CD14-positive monocyte (primary cell): ENCODE data around the gene ATP6V0A4. TPM values are rescaled to one million over a fixed set of nuclear protein-coding genes. Genes with fewer than 3 reads are reported as not detected.

Experiments used
- DNase-seq, 3 donors: peaks; one replicate each; pipeline ENCODE4 v3.0.0-alpha.2; 2011 to 2022
- H2AFZ ChIP-seq: 2 replicates; pipeline ENCODE4 v1.6.0; 2012; ENCODE audit warnings: mild to moderate bottlenecking, low read depth, low read length, inconsistent platforms; ENCODE audit not compliant: insufficient read depth, poor library complexity, severe bottlenecking
- H3K27ac ChIP-seq, 2 donors: 1 replicate in 1 of 2; 2 replicates in 1 of 2; pipeline ENCODE4 v1.5.1; 2012 to 2013; ENCODE audit warnings: low read length in 2 of 2, control low read depth in 1 of 2, inconsistent platforms in 1 of 2, low read depth in 1 of 2, mild to moderate bottlenecking in 1 of 2
- H3K27me3 ChIP-seq, 2 donors: one replicate each; pipeline versions ENCODE4 v1.6.0 to v1.6.1; 2011 to 2013; ENCODE audit warnings: low read length in 2 of 2; ENCODE audit not compliant: control insufficient read depth in 2 of 2, insufficient read depth in 2 of 2
- H3K36me3 ChIP-seq, 2 donors: replicated peaks in 1 of 2; 1 replicate in 1 of 2; 2 replicates in 1 of 2; pipeline versions ENCODE4 v1.5.1 to v1.6.1; 2012 to 2013; ENCODE audit warnings: low read length in 2 of 2, control low read depth in 1 of 2, inconsistent platforms in 1 of 2, mild to moderate bottlenecking in 1 of 2; ENCODE audit not compliant: insufficient read depth in 2 of 2, control insufficient read depth in 1 of 2
- H3K4me1 ChIP-seq, 2 donors: 1 replicate in 1 of 2; 2 replicates in 1 of 2; pipeline versions ENCODE4 v1.5.1 to v1.6.1; 2012 to 2013; ENCODE audit warnings: low read length in 2 of 2, control low read depth in 1 of 2, inconsistent platforms in 1 of 2, mild to moderate bottlenecking in 1 of 2, moderate library complexity in 1 of 2; ENCODE audit not compliant: insufficient read depth in 2 of 2, control insufficient read depth in 1 of 2
- H3K4me2 ChIP-seq: replicated peaks from 2 replicates; pipeline ENCODE3; 2012; ENCODE audit warnings: low read length, moderate library complexity, mild to moderate bottlenecking; ENCODE audit not compliant: poor library complexity, severe bottlenecking; ENCODE audit errors: extremely low read depth
- H3K4me3 ChIP-seq, 3 experiments: fragments of 200-600 bp in 1 of 3; sonication (generic) in 1 of 3; replicated peaks in 1 of 3; 1 replicate in 2 of 3; 2 replicates in 1 of 3; pipeline ENCODE4 v1.5.1; 2011 to 2013; ENCODE audit warnings: low read length in 3 of 3, mild to moderate bottlenecking in 3 of 3, control low read depth in 2 of 3, low read depth in 2 of 3, inconsistent platforms in 1 of 3, moderate library complexity in 1 of 3
- H3K79me2 ChIP-seq: 2 replicates; pipeline ENCODE4 v1.6.0; 2012; ENCODE audit warnings: mild to moderate bottlenecking, control low read depth, inconsistent platforms, low read length, moderate library complexity; ENCODE audit not compliant: insufficient read depth
- H3K9ac ChIP-seq: 2 replicates; pipeline ENCODE4 v1.6.0; 2017; ENCODE audit warnings: low read length, mild to moderate bottlenecking; ENCODE audit not compliant: insufficient read depth, poor library complexity, severe bottlenecking
- H3K9me3 ChIP-seq, 2 donors: replicated peaks in 1 of 2; 1 replicate in 1 of 2; 2 replicates in 1 of 2; pipeline versions ENCODE4 v1.5.1 to v1.6.1; 2012 to 2013; ENCODE audit warnings: low read length in 2 of 2, control low read depth in 1 of 2; ENCODE audit not compliant: control insufficient read depth in 1 of 2, insufficient read depth in 1 of 2
- H4K20me1 ChIP-seq: 2 replicates; pipeline ENCODE4 v1.6.0; 2012; ENCODE audit warnings: mild to moderate bottlenecking, low read length, control low read depth, moderate library complexity; ENCODE audit not compliant: insufficient read depth
- H3K27ac Mint-ChIP-seq, 7 donors: one replicate each; pipeline ENCODE4 v1.8.0; 2020; ENCODE audit warnings: mild to moderate bottlenecking in 7 of 7, mixed read lengths in 7 of 7, moderate library complexity in 6 of 7, inconsistent platforms in 2 of 7
- H3K27me3 Mint-ChIP-seq, 3 donors: one replicate each; pipeline ENCODE4 v1.8.0; 2021 to 2022; ENCODE audit warnings: low read depth in 3 of 3, mild to moderate bottlenecking in 3 of 3, mixed read lengths in 3 of 3, moderate library complexity in 3 of 3, inconsistent platforms in 1 of 3
- H3K36me3 Mint-ChIP-seq, 2 donors: one replicate each; pipeline ENCODE4 v1.8.0; 2020; ENCODE audit warnings: mixed read lengths in 2 of 2, inconsistent platforms in 1 of 2, mild to moderate bottlenecking in 1 of 2
- H3K4me1 Mint-ChIP-seq: one replicate; pipeline ENCODE4 v1.8.0; 2020; ENCODE audit warnings: mild to moderate bottlenecking, mixed read lengths
- H3K4me3 Mint-ChIP-seq, 2 donors: one replicate each; pipeline ENCODE4 v1.8.0; 2020; ENCODE audit warnings: mild to moderate bottlenecking in 2 of 2, mixed read lengths in 2 of 2, moderate library complexity in 1 of 2
- H3K9me3 Mint-ChIP-seq, 7 donors: one replicate each; pipeline ENCODE4 v1.8.0; 2020 to 2022; ENCODE audit warnings: mixed read lengths in 7 of 7, mild to moderate bottlenecking in 6 of 7, moderate library complexity in 6 of 7, inconsistent platforms in 2 of 7
- WGBS: methylation state at CpG from one replicate; pipeline ENCODE4 v1.1.5; 2013; ENCODE audit warnings: missing lambda C conversion rate; ENCODE audit not compliant: insufficient coverage; 5-methylcytosine and 5-hydroxymethylcytosine counted together
- intact Hi-C, 2 donors: fragments of 100-400 bp; cut with micrococcal nuclease; formaldehyde crosslinking; loops; one replicate each; pipeline versions ENCODE4 v1.15.0 to v1.15.1; 2023
- polyA minus RNA-seq: library from RNA; depleted of rRNA, polyadenylated mRNA; stranded (reverse); fragments of >200 nt; gene quantifications from 2 replicates; pipeline ENCODE4 v1.2.3, GENCODE V29; 2012
- polyA plus RNA-seq, 3 donors: library from polyadenylated mRNA; depleted of rRNA in 1 of 3; unstranded in 2 of 3; stranded (reverse) in 1 of 3; fragments of 300-500 nt in 2 of 3; fragments of >200 nt in 1 of 3; fragmentation: Illumina TruSeq in 2 of 3; gene quantifications; 1 replicate in 2 of 3; 2 replicates in 1 of 3; pipeline ENCODE4 v1.2.3, GENCODE V29; 2012 to 2021
- total RNA-seq, 12 experiments: library from RNA in 1 of 12; stranded (reverse) in 1 of 12; fragments of 120-200 nt in 1 of 12; gene quantifications; one replicate each; pipeline ENCODE4 v1.2.4 and lab custom pipeline; 2013 to 2026; ENCODE audit warnings: mixed read lengths in 6 of 12, inconsistent platforms in 1 of 12
- TF ChIP-seq, protein P1 (sequence below): fragments of 200-600 bp; IDR thresholded peaks from one replicate; pipeline ENCODE4 v1.8.0; 2022; ENCODE audit warnings: antibody characterized with exemption, mild to moderate bottlenecking

Gene ATP6V0A4
- not detected for total RNA-seq (2013)
- polyA plus RNA-seq (not detected), polyA minus RNA-seq (not detected in 2 replicates), total RNA-seq (lab: John Stamatoyannopoulos, UW) (0 to 2.7 (median 0.28) reads per million in 11 experiments)

DNA sequence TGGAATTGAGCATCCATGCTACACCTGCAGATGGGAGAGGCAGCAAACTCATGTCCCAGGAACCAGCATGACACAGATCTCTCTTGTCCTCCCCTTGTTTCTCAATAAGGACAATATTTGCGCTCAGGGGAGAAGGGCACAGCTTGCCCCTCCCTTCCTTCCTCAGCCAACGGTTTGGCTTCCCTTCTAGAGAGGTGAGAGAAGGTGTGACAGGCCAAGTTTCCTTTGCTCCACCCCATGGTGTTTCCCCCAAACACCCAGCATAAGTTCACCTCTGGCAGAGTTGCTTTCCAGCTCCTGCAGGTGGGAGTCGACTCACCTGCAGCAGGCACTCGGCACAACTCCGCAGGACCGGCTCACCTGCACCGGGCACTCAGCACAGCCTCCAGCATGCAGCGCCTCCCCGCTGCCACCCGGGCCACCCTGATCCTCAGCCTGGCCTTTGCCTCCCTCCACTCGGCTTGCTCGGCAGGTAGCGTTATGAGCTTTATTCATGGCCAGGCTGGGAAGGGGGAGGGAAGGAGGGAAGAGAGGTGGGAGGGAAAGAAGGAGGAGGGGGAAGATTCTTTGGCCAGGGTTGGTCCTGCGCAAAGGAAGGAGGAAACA, at the start of gene ATP6V0A4, which contains the start of gene TMEM213:
TSS of gene ATP6V0A4 (minus strand) at position 482 of the 606 bp plus-strand sequence. CDS start 26,949 bp downstream, outside the sequence.
TSS of gene TMEM213 (plus strand) at position 280 of the 606 bp plus-strand sequence. CDS start at position 391, 111 bp downstream.
- no peak within 1 kb of the TSS for H3K9ac ChIP-seq
- H3K27me3 ChIP-seq, result no peaks in the 10 kb centered on the region

DNA sequence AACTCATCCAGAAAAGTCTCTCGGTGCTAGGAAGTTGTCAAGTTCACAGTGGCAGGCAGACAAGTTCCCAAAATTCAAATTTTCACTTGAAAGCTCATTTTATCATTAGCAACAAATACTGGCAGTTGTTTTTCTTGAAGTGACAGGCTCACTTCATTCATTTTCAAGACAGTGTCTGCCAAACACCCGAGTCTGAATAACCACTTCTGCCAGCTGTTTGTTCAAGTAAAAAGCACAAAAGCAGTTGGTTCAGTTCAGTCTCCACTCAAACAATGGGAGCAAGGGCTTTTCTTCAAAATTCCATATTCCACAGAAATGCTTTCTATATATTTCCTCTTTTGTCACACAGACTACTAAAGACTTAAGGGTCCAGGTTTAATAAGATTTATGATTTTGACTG, 47.7 kb upstream of the ATP6V0A4 start:
- Histone ChIP-seq H4K20me1 (no peaks in the 10 kb centered on the region), H3K36me3 (no peaks in the 10 kb centered on the region), H3K9me3 (no peaks in the 10 kb centered on the region), H2AFZ (no peak overlapping the region), H3K4me2 (no peak overlapping the region), H3K9ac (no peak overlapping the region), H3K27me3 (no peaks in the 10 kb centered on the region), H3K79me2 (no peaks in the 10 kb centered on the region), H3K4me3 (no peak overlapping the region), H3K27ac (no peak overlapping the region), H3K4me1 (no peaks in the 10 kb centered on the region)
- 28% methylated on average over 2 of the region's 2 CpGs for WGBS
- H3K4me1 Mint-ChIP-seq, result peaks cover 4% of the 10 kb centered on the region
- intact Hi-C loops, result no loop called here
- no peak overlapping the region for H3K4me3 Mint-ChIP-seq
- H3K27ac Mint-ChIP-seq, result no peak overlapping the region
- H3K36me3 Mint-ChIP-seq, result no peaks in the 10 kb centered on the region
- no peaks in the 10 kb centered on the region for H3K27me3 Mint-ChIP-seq
- TF ChIP-seq, protein P1, sequence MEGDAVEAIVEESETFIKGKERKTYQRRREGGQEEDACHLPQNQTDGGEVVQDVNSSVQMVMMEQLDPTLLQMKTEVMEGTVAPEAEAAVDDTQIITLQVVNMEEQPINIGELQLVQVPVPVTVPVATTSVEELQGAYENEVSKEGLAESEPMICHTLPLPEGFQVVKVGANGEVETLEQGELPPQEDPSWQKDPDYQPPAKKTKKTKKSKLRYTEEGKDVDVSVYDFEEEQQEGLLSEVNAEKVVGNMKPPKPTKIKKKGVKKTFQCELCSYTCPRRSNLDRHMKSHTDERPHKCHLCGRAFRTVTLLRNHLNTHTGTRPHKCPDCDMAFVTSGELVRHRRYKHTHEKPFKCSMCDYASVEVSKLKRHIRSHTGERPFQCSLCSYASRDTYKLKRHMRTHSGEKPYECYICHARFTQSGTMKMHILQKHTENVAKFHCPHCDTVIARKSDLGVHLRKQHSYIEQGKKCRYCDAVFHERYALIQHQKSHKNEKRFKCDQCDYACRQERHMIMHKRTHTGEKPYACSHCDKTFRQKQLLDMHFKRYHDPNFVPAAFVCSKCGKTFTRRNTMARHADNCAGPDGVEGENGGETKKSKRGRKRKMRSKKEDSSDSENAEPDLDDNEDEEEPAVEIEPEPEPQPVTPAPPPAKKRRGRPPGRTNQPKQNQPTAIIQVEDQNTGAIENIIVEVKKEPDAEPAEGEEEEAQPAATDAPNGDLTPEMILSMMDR, result no peak
- no peaks in the 10 kb centered on the region for H3K9me3 Mint-ChIP-seq
- DNase-seq, result no peak

More for the DNA sequence above, at the start of gene ATP6V0A4, which contains the start of gene TMEM213:
- Mint-ChIP-seq H3K27ac (peak within 1 kb of the TSS in 1 of 7 donors; percentile 15), H3K4me3 (peak within 1 kb of the TSS in 1 of 2 donors; percentile 5), H3K4me1 (no peaks in the 10 kb centered on the region), H3K27me3 (peaks cover 3 to 8% (median 7%) of the 10 kb centered on the region in 3 donors), H3K36me3 (no peaks in the 10 kb centered on the region), H3K9me3 (peaks cover 0 to 9% (median 0%) of the 10 kb centered on the region in 7 donors)
- Histone ChIP-seq H3K27ac (no peak within 1 kb of the TSS), H3K4me3 (no peak within 1 kb of the TSS), H4K20me1 (no peaks in the 10 kb centered on the region), H3K4me1 (no peaks in the 10 kb centered on the region), H3K9me3 (no peaks in the 10 kb centered on the region), H2AFZ (no peak within 1 kb of the TSS), H3K4me2 (no peak within 1 kb of the TSS), H3K79me2 (no peaks in the 10 kb centered on the region), H3K36me3 (no peaks in the 10 kb centered on the region)
- no peak for DNase-seq
- 55% methylated on average over 8 of the region's 14 CpGs for WGBS
- TF ChIP-seq, protein P1, result no peak
- intact Hi-C loops, result no loop called here
